H7 (cell line): ENCODE measurements around the gene CCDC107. TPM values are rescaled to one million over a fixed set of nuclear protein-coding genes. Genes with fewer than 3 reads are reported as not detected.

Experiments
- DNase-seq: peaks from one replicate; pipeline ENCODE4 v3.0.0; 2012
- H3K27me3 ChIP-seq: 2 replicates; pipeline ENCODE4 v1.6.0; 2011; ENCODE audit warnings: mild to moderate bottlenecking, low read length; ENCODE audit not compliant: control insufficient read depth, insufficient read depth
- H3K36me3 ChIP-seq: replicated peaks from 2 replicates; pipeline ENCODE4 v1.5.1; 2011; ENCODE audit warnings: low read length; ENCODE audit not compliant: control insufficient read depth, insufficient read depth
- H3K4me3 ChIP-seq: 2 replicates; pipeline ENCODE4 v1.5.1; 2011; ENCODE audit warnings: low read depth, mild to moderate bottlenecking, control low read depth, low read length, moderate library complexity; ENCODE audit not compliant: insufficient read depth
- total RNA-seq: library from RNA; depleted of rRNA; stranded (reverse); fragments of >200 nt; shearing (Covaris generic); gene quantifications from 2 replicates; pipeline ENCODE4 v1.2.3, GENCODE V29; 2014

Gene CCDC107
- total RNA-seq, 1 experiment from 2014 or later = 9.3 TPM

- H3K36me3 ChIP-seq = peaks cover 30% of the 10 kb centered on the region
- H3K27me3 ChIP-seq = peaks cover under 1% of the 10 kb centered on the region; the same call in 1 of the 2 replicates
- H3K4me3 ChIP-seq = no peak overlapping the region
- DNase-seq = no peak
Observed at GRCh38 chr9:35681341-35682002, 23.4 kb downstream of the CCDC107 start.

DNA sequence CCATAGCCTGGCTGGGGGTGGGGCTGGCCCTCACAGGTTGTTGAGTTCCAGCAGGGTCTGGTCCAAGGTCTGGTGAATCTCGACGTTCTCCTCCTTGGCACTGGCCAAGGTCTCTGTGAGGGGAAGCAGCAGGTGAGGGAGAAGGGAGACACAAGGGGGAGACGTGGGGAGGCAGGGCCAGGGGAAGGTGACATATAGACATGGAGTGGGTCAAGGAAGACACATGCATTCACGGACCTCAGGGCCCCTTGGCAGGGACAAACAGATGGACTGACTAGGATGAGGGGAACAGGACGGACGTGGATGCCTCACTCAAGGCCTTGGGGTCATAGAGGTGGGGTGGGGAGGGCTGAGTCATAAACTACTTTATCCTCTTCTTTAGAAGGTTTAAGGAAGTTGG is 24.0 kb downstream of the CCDC107 start:
- Histone ChIP-seq H3K27me3 (no peaks in the 10 kb centered on the region), H3K4me3 (no peak overlapping the region), H3K36me3 (peaks cover 30% of the 10 kb centered on the region)
- no peak for DNase-seq

GRCh38 chr9:35682520-35683315 is 24.6 kb downstream of the CCDC107 start:
- H3K36me3 ChIP-seq = peaks cover 32% of the 10 kb centered on the region
- H3K4me3 ChIP-seq = no peak overlapping the region
- no peak for DNase-seq
- H3K27me3 ChIP-seq = no peaks in the 10 kb centered on the region

GRCh38 chr9:35683323-35683722 is 25.2 kb downstream of the CCDC107 start:
- H3K4me3 ChIP-seq = no peak overlapping the region
- no peak for DNase-seq
- peaks cover 37% of the 10 kb centered on the region for H3K36me3 ChIP-seq
- no peaks in the 10 kb centered on the region for H3K27me3 ChIP-seq

GRCh38 chr9:35684921-35685320 is 26.8 kb downstream of the CCDC107 start:
- no peak for DNase-seq
- H3K36me3 ChIP-seq = peaks cover 37% of the 10 kb centered on the region
- H3K4me3 ChIP-seq = no peak overlapping the region
- no peaks in the 10 kb centered on the region for H3K27me3 ChIP-seq

GRCh38 chr9:35685506-35685905 is 27.4 kb downstream of the CCDC107 start:
- H3K36me3 ChIP-seq = peaks cover 37% of the 10 kb centered on the region
- no peak overlapping the region for H3K4me3 ChIP-seq
- no peak for DNase-seq
- no peaks in the 10 kb centered on the region for H3K27me3 ChIP-seq

DNA sequence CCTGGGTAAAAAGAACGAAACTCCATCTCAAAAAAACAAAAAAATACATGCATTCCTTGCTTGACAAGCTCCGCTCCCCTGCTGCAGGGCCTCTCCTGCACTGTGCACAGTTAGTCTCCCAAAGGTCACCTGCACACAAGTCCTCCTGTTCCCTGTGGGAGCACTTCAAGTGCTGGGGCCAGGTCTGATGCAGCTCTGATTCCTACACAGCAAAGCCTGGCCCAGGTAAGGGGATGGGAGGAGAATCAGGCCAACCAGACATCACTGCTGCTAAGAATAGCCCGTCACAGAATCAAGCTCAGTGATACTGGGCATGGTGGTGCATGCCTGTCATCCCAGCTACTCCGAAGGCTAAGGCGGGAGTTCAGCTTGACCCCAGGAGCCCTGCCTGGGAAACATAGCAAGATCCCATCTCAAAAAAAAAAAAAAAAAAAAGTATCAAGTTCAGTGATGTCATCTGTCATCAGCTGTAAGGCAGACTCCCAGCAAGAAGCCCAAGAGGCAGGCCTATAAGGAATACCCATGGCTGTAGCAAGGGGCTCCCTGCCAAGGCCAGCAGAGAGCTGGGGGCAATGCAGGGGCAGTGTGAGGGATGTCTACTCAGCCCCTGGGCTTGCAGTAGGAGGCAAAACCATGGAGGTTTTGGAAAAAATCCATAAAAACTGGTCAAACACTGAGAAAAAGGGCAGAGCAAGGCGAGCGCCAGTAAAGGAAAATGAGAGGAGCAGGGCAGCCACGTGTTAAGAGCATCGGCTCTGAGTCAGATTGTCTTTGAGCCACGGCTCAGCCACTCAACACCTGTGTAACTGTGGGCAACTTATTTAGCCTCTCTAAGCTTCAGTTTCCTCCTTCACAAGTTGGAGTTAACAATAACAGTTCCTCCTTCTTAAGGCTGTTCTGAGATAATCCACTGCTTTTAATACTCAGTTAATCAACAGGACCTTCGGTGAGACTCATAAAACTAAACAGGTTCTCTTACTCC is 28.4 kb downstream of the CCDC107 start:
- DNase-seq = no peak
- peaks cover 37% of the 10 kb centered on the region for H3K36me3 ChIP-seq
- H3K27me3 ChIP-seq = no peaks in the 10 kb centered on the region
- no peak overlapping the region for H3K4me3 ChIP-seq

GRCh38 chr9:35687306-35687705 is 29.2 kb downstream of the CCDC107 start:
- DNase-seq = peak; percentile 62
- H3K4me3 ChIP-seq = no peak overlapping the region
- H3K36me3 ChIP-seq = peaks cover 37% of the 10 kb centered on the region
- no peaks in the 10 kb centered on the region for H3K27me3 ChIP-seq

GRCh38 chr9:35687972-35688557 is 30.0 kb downstream of the CCDC107 start:
- Histone ChIP-seq H3K4me3 (no peak overlapping the region; the same call in 1 of the 2 replicates), H3K36me3 (peaks cover 33% of the 10 kb centered on the region), H3K27me3 (no peaks in the 10 kb centered on the region)
- DNase-seq = no peak

GRCh38 chr9:35688558-35689541 is 30.8 kb downstream of the CCDC107 start:
- DNase-seq = peak; percentile 41
- H3K36me3 ChIP-seq = peaks cover 27% of the 10 kb centered on the region
- no peaks in the 10 kb centered on the region for H3K27me3 ChIP-seq
- H3K4me3 ChIP-seq = peak overlapping the region; percentile 92

- DNase-seq = peak; percentile 95
- H3K36me3 ChIP-seq = peaks cover 21% of the 10 kb centered on the region
- peak within 1 kb of the TSS; percentile 92 for H3K4me3 ChIP-seq
- H3K27me3 ChIP-seq = no peaks in the 10 kb centered on the region
Observed at GRCh38 chr9:35689542-35690293, 31.6 kb downstream of the CCDC107 start, which contains the start of gene TPM2. TSS of gene TPM2 (minus strand) at chr9:35689925. CDS start at chr9:35689817, 108 bp downstream.

- DNase-seq = no peak
- Histone ChIP-seq H3K27me3 (no peaks in the 10 kb centered on the region), H3K4me3 (peak overlapping the region; percentile 92), H3K36me3 (peaks cover 15% of the 10 kb centered on the region)
Observed at GRCh38 chr9:35690294-35690613, 32.2 kb downstream of the CCDC107 start.
